Ishikawa (cell line): ENCODE measurements around the gene RAPSN.

Source experiments
- CEBPB ChIP-seq: IDR thresholded peaks from 2 replicates; pipeline ENCODE4 v1.6.1; 2012
- CREB1 ChIP-seq: IDR thresholded peaks from 2 replicates; pipeline ENCODE4 v1.6.1; 2012; ENCODE audit warnings: low read depth
- EGR1 ChIP-seq: IDR thresholded peaks from 2 replicates; pipeline ENCODE4 v1.6.1; 2012
- EP300 ChIP-seq: IDR thresholded peaks from 2 replicates; pipeline ENCODE4 v1.6.1; 2012; ENCODE audit warnings: borderline replicate concordance
- FOXM1 ChIP-seq: IDR thresholded peaks from 2 replicates; pipeline ENCODE4 v1.6.1; 2012; ENCODE audit warnings: low read depth, borderline replicate concordance
- NFIC ChIP-seq: IDR thresholded peaks from 2 replicates; pipeline ENCODE4 v1.6.1; 2012
- RAD21 ChIP-seq: IDR thresholded peaks from 2 replicates; pipeline ENCODE4 v1.6.1; 2012; ENCODE audit warnings: low read depth
- TAF1 ChIP-seq: IDR thresholded peaks from 2 replicates; pipeline ENCODE4 v1.6.1; 2012; ENCODE audit warnings: low read depth, mild to moderate bottlenecking
- TCF12 ChIP-seq: IDR thresholded peaks from 2 replicates; pipeline ENCODE4 v1.6.1; 2012; ENCODE audit warnings: low read depth
- TEAD4 ChIP-seq: IDR thresholded peaks from 2 replicates; pipeline ENCODE4 v1.6.1; 2012
- YY1 ChIP-seq: IDR thresholded peaks from 2 replicates; pipeline ENCODE4 v1.6.1; 2012; ENCODE audit warnings: low read depth
- ZBTB7A ChIP-seq: IDR thresholded peaks from 2 replicates; pipeline ENCODE4 v1.6.1; 2012; ENCODE audit warnings: low read depth
- TF ChIP-seq, protein P1 (sequence below): IDR thresholded peaks from 2 replicates; pipeline ENCODE4 v1.6.1; 2012
- TF ChIP-seq, protein P2 (sequence below): IDR thresholded peaks from 2 replicates; pipeline ENCODE4 v1.6.1; 2012
- TF ChIP-seq, protein P3 (sequence below): IDR thresholded peaks from 2 replicates; pipeline ENCODE4 v1.6.1; 2012; ENCODE audit warnings: low read depth, mild to moderate bottlenecking

RAPSN gene

DNA sequence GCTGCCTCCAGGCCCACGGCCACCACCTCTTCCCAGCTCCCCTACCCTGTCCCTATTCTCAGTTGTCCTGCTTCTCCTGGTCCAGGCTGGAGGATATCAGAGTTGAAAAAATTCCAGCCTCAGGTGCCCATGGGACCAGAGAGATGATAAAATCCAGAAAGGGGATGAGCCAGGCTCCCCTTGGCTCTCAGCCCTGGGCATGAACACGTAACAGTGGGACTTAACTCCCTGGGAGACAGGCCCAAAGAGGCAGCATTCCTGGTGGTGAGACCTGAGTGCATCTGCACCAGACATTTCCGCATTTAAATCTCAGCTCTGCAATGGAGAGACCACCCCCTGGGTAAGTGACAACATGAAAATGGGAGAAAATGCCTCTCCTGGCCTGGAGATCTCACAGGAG lies 50.9 kb downstream of the RAPSN start:
- no peak for TF ChIP-seq TAF1
- no peak for TF ChIP-seq ZBTB7A
- TF ChIP-seq FOXM1 = no peak
- no peak for TF ChIP-seq TCF12
- no peak for TF ChIP-seq RAD21
- TF ChIP-seq, protein P1, sequence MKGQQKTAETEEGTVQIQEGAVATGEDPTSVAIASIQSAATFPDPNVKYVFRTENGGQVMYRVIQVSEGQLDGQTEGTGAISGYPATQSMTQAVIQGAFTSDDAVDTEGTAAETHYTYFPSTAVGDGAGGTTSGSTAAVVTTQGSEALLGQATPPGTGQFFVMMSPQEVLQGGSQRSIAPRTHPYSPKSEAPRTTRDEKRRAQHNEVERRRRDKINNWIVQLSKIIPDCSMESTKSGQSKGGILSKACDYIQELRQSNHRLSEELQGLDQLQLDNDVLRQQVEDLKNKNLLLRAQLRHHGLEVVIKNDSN = no peak
- TF ChIP-seq TEAD4 = no peak
- TF ChIP-seq, protein P2, sequence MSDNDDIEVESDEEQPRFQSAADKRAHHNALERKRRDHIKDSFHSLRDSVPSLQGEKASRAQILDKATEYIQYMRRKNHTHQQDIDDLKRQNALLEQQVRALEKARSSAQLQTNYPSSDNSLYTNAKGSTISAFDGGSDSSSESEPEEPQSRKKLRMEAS = no peak
- no peak for TF ChIP-seq CREB1
- no peak for TF ChIP-seq EP300

DNA sequence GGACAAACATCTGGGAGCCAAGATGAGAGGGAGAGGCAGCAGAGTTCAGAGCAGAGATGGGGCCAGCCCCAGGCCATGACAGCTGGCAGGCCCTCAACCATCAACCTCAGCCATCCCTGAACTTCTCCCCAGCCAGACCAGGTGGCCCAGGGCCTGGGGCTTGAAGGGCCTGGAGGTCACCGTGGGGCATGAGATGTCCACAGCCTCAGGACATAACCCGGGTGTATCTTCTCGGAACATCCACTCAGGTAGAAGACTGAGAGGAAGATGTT lies 53.0 kb downstream of the RAPSN start:
- TF ChIP-seq EP300 (no peak), CREB1 (no peak)

DNA sequence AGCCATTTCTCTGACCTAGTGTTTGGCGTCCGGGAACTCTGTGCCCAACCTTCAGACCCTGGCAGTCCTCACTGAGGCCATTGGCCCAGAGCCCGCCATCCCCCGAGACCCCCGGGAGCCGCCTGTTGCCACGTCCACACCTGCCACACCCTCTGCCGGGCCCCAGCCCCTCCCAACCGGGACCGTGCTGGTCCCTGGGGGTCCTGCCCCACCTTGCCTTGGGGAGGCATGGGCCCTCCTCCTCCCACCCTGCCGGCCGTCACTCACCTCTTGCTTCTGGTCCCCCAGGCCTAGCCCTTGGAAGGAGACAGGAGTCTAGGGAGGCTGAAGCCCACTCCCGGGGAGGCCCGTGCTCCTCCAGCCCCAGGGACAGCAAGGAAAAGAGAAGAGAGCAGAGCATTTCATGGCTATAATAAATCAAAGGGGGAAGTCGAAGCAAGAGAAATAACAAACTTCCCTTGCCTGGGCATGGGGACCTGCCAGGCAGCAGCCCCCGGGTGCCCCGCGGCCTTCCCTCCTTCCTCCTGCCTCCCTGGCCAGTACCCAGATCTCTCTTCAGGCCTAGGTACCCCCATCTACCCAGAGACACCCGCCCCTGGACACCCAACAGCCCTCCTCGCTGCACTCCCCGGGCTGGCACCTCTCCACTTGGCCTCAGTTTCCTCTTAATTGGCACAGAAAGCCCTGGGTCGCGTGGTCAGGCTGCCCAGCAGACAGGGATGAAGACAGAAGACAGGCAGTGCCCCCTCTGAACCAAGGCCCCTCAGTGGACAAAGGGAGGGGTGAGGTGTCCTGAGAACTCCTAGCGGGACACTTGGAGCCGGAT lies 53.5 kb downstream of the RAPSN start:
- no peak for TF ChIP-seq RAD21
- no peak for TF ChIP-seq TCF12
- no peak for TF ChIP-seq ZBTB7A
- TF ChIP-seq EGR1 = no peak
- TF ChIP-seq, protein P3, sequence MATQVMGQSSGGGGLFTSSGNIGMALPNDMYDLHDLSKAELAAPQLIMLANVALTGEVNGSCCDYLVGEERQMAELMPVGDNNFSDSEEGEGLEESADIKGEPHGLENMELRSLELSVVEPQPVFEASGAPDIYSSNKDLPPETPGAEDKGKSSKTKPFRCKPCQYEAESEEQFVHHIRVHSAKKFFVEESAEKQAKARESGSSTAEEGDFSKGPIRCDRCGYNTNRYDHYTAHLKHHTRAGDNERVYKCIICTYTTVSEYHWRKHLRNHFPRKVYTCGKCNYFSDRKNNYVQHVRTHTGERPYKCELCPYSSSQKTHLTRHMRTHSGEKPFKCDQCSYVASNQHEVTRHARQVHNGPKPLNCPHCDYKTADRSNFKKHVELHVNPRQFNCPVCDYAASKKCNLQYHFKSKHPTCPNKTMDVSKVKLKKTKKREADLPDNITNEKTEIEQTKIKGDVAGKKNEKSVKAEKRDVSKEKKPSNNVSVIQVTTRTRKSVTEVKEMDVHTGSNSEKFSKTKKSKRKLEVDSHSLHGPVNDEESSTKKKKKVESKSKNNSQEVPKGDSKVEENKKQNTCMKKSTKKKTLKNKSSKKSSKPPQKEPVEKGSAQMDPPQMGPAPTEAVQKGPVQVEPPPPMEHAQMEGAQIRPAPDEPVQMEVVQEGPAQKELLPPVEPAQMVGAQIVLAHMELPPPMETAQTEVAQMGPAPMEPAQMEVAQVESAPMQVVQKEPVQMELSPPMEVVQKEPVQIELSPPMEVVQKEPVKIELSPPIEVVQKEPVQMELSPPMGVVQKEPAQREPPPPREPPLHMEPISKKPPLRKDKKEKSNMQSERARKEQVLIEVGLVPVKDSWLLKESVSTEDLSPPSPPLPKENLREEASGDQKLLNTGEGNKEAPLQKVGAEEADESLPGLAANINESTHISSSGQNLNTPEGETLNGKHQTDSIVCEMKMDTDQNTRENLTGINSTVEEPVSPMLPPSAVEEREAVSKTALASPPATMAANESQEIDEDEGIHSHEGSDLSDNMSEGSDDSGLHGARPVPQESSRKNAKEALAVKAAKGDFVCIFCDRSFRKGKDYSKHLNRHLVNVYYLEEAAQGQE = no peak
- TF ChIP-seq TEAD4 = no peak

DNA sequence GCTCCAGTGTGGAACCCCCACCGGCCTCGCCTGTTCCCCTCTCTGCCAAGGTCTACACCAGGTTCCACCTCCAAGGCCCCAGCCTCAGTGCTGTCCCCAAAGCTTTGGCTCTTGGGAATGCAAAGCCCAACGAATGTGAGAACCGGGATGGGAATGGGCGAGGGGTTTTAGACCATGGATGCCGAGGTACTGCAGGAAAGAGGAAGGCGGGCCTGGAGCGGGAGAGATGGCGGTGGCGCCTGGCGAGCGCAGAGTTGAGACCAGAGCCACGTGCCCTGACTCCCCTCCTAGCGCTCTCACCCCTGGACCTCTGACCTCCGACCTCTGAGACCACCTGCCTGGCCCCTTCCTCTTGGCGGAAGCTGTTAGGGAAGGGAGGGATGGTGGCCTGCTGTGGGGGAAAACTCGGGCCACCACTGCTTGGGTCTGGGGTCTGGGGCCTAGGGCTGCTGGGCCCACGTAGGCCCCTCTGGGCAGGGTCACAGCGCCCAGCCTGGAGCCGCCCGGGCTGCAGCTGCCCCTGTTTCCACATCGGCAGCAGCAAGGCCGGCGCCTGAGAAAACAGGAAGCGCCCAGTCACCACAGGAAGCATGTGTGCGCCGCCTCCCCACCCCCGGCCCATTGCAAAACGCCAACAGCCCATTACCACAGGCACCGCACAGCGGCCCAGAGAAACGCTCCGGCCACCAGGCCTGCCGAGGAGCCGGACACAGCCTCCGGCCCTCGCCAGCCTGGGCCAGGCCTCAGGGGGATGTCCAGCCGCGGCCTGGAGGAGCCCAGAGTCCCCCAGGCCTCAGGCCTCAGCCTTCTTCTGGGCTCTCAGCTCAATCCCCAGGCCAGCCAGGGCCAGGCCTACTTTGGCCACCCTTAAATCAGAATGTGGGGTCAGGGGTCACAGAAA lies 54.4 kb downstream of the RAPSN start:
- TF ChIP-seq FOXM1 = no peak
- no peak for TF ChIP-seq TAF1
- no peak for TF ChIP-seq TCF12
- no peak for TF ChIP-seq CEBPB
- no peak for TF ChIP-seq EP300
- no peak for TF ChIP-seq CREB1
- TF ChIP-seq, protein P2 = no peak
- TF ChIP-seq, protein P1 = no peak

DNA sequence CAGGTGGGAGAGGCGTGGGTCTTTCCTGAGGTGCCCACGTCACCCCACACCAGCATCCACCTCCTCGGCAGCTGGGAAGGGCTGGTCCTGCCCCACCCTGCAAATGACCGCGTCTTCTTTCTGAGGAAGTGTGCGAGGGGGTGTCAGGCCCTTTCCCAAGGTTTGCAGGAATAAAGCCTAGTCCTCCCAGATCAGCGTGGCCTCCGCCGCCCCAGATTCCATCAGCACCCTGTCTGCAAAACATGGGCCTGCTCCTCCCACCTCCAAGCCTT lies 55.0 kb downstream of the RAPSN start:
- no peak for TF ChIP-seq FOXM1
- TF ChIP-seq NFIC = no peak
- TF ChIP-seq TAF1 = no peak
- no peak for TF ChIP-seq TCF12
- TF ChIP-seq ZBTB7A = no peak
- TF ChIP-seq CREB1 = no peak
- no peak for TF ChIP-seq YY1
- TF ChIP-seq CEBPB = no peak
- no peak for TF ChIP-seq TEAD4
- TF ChIP-seq, protein P1 = no peak
- TF ChIP-seq, protein P2 = no peak
- TF ChIP-seq, protein P3 = no peak
- no peak for TF ChIP-seq EGR1
- TF ChIP-seq EP300 = no peak
- TF ChIP-seq RAD21 = no peak
